PC-3 (cell line): ENCODE measurements around the gene ASB13. TPM values are rescaled to one million over a fixed set of nuclear protein-coding genes. Genes with fewer than 3 reads are reported as not detected.

ENCODE experiments used
- ATAC-seq: fragments of 200-7000 bp; cut with Tn5 transposase; 2 replicates; pipeline ENCODE4 v1.9.1; 2020; ENCODE audit warnings: mild to moderate bottlenecking, moderate library complexity
- BruUV-seq: library from RNA; stranded (reverse); fragments of 400-500 nt; replicated peaks from 2 replicates; lab custom pipeline; 2021; lab: Mats Ljungman, UMichigan
- CTCF ChIA-PET: fragments of 300-600 bp; sonication (Branson Sonifier 250); formaldehyde crosslinking; loops from one replicate; lab custom pipeline; 2022; ENCODE audit warnings: antibody characterized with exemption; lab: Charles Lee
- POLR2A ChIA-PET: fragments of 300-600 bp; sonication (Branson Sonifier 250); formaldehyde crosslinking; loops from one replicate; lab custom pipeline; 2022; ENCODE audit warnings: antibody characterized with exemption; ENCODE audit not compliant: unreplicated experiment; lab: Charles Lee
- DNase-seq: peaks from one replicate; pipeline ENCODE4 v3.0.0-alpha.2; 2015
- H2AFZ ChIP-seq: fragments of 300-600 bp; sonication (generic); 2 replicates; pipeline ENCODE4 v1.6.0; 2016; ENCODE audit warnings: antibody characterized with exemption, low read length
- H3F3A ChIP-seq: fragments of 300-600 bp; sonication (generic); one replicate; pipeline ENCODE4 v1.6.0; 2017; ENCODE audit warnings: antibody characterized with exemption, low read length, control low read depth, mild to moderate bottlenecking; ENCODE audit not compliant: unreplicated experiment
- H3K27ac ChIP-seq: fragments of 300-600 bp; sonication (generic); 2 replicates; pipeline ENCODE4 v1.5.1; 2016; ENCODE audit warnings: mild to moderate bottlenecking, low read length
- H3K27me3 ChIP-seq: fragments of 300-600 bp; sonication (generic); 2 replicates; pipeline ENCODE4 v1.6.1; 2016; ENCODE audit warnings: low read length, mixed read lengths
- H3K36me3 ChIP-seq: fragments of 300-600 bp; sonication (generic); 2 replicates; pipeline ENCODE4 v1.6.1; 2016; ENCODE audit warnings: low read depth, mixed run types, low read length, mixed read lengths
- H3K4me1 ChIP-seq: fragments of 300-600 bp; sonication (generic); 2 replicates; pipeline ENCODE4 v1.5.1; 2016; ENCODE audit warnings: low read length; ENCODE audit not compliant: insufficient read depth
- H3K4me2 ChIP-seq: fragments of 300-600 bp; sonication (generic); 2 replicates; pipeline ENCODE4 v1.6.0; 2016; ENCODE audit warnings: low read length
- H3K4me3 ChIP-seq: fragments of 300-600 bp; sonication (generic); 2 replicates; pipeline ENCODE4 v1.5.1; 2016; ENCODE audit warnings: mild to moderate bottlenecking, low read length, mixed read lengths
- H3K79me2 ChIP-seq: fragments of 300-600 bp; sonication (generic); 2 replicates; pipeline ENCODE4 v1.6.1; 2017; ENCODE audit warnings: low read length, mixed read lengths
- H3K9ac ChIP-seq: fragments of 300-600 bp; sonication (generic); 2 replicates; pipeline ENCODE4 v1.6.0; 2016; ENCODE audit warnings: mild to moderate bottlenecking, low read length
- H3K9me2 ChIP-seq: fragments of 300-600 bp; sonication (generic); replicated peaks from 2 replicates; pipeline ENCODE4 v1.6.1; 2016; ENCODE audit warnings: mixed run types, low read length, mixed read lengths
- H3K9me3 ChIP-seq: fragments of 300-600 bp; sonication (generic); 2 replicates; pipeline ENCODE4 v1.6.1; 2016; ENCODE audit warnings: low read length, mixed read lengths
- H4K20me1 ChIP-seq: fragments of 300-600 bp; sonication (generic); 2 replicates; pipeline ENCODE4 v1.6.1; 2016; ENCODE audit warnings: low read length, mixed read lengths
- EZH2 ChIP-seq: fragments of 300-600 bp; sonication (generic); IDR thresholded peaks from one replicate; pipeline ENCODE4 v1.6.1; 2017; ENCODE audit warnings: antibody characterized with exemption, mild to moderate bottlenecking, low read length; ENCODE audit not compliant: unreplicated experiment
- EZH2phosphoT487 ChIP-seq: fragments of 300-600 bp; sonication (generic); IDR thresholded peaks from 2 replicates; pipeline ENCODE4 v1.6.1; 2018; ENCODE audit warnings: mild to moderate bottlenecking, antibody characterized with exemption, low read length, borderline replicate concordance
- intact Hi-C: fragments of 100-400 bp; cut with micrococcal nuclease; formaldehyde crosslinking; loops from 2 replicates; pipeline ENCODE4 v1.9.0; 2023
- total RNA-seq: library from RNA; depleted of rRNA; stranded (reverse); fragments of >200 nt; gene quantifications from 2 replicates; pipeline ENCODE4 v1.2.3, GENCODE V29; 2014
- TF ChIP-seq, protein P1 (sequence below): fragments of 300-600 bp; sonication (generic); conservative IDR thresholded peaks from 2 replicates; pipeline ENCODE4 v1.5.1; 2017; ENCODE audit warnings: antibody characterized with exemption, low read depth, mild to moderate bottlenecking, low read length

Gene ASB13
- total RNA-seq, 1 experiment from 2014 or later = 6.6 TPM

GRCh38 chr10:5629303-5630111 lies 36.9 kb downstream of the ASB13 start:
- peaks cover 11% of the 10 kb centered on the region; the same call in 1 of the 2 replicates for H3K4me1 ChIP-seq
- intact Hi-C loops = no loop called here
- ATAC-seq = peak; percentile 71
- no peaks in the 10 kb centered on the region for H3F3A ChIP-seq
- H3K27ac ChIP-seq = no peak overlapping the region
- no TSS peak for BruUV-seq
- DNase-seq = peak; percentile 73
- no peaks in the 10 kb centered on the region for H3K9me2 ChIP-seq
- H3K4me3 ChIP-seq = 0 out of 2 replicates have a peak overlapping the region, but pooled peaks have one; percentile 31
- H3K9ac ChIP-seq = no peak overlapping the region
- H3K27me3 ChIP-seq = no peaks in the 10 kb centered on the region
- H3K9me3 ChIP-seq = no peaks in the 10 kb centered on the region
- no peaks in the 10 kb centered on the region for H3K79me2 ChIP-seq
- no peaks in the 10 kb centered on the region for H4K20me1 ChIP-seq
- CTCF ChIA-PET = interaction anchor here (0.5 to 0.6 kb wide), 2 partner anchors 158 to 195 kb away, joined by 3 to 4 read pairs; no protein-coding TSS in a partner anchor
- peak overlapping the region; percentile 60 for H3K4me2 ChIP-seq
- TF ChIP-seq, protein P1, sequence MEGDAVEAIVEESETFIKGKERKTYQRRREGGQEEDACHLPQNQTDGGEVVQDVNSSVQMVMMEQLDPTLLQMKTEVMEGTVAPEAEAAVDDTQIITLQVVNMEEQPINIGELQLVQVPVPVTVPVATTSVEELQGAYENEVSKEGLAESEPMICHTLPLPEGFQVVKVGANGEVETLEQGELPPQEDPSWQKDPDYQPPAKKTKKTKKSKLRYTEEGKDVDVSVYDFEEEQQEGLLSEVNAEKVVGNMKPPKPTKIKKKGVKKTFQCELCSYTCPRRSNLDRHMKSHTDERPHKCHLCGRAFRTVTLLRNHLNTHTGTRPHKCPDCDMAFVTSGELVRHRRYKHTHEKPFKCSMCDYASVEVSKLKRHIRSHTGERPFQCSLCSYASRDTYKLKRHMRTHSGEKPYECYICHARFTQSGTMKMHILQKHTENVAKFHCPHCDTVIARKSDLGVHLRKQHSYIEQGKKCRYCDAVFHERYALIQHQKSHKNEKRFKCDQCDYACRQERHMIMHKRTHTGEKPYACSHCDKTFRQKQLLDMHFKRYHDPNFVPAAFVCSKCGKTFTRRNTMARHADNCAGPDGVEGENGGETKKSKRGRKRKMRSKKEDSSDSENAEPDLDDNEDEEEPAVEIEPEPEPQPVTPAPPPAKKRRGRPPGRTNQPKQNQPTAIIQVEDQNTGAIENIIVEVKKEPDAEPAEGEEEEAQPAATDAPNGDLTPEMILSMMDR = peak; percentile 69
- TF ChIP-seq EZH2 (no peak), EZH2phosphoT487 (no peak)
- H3K36me3 ChIP-seq = no peaks in the 10 kb centered on the region
- POLR2A ChIA-PET = interaction anchor here (0.5 to 0.9 kb wide), 3 partner anchors 183 to 1087 kb away, joined by 3 read pairs; no protein-coding TSS in a partner anchor
- H2AFZ ChIP-seq = peak overlapping the region; percentile 57; the same call in 1 of the 2 replicates

GRCh38 chr10:5628451-5629302 lies 37.7 kb downstream of the ASB13 start:
- Histone ChIP-seq H3K4me2 (peak overlapping the region; percentile 60), H3F3A (no peaks in the 10 kb centered on the region), H3K4me3 (peak overlapping the region; percentile 31; the same call in 1 of the 2 replicates), H3K79me2 (no peaks in the 10 kb centered on the region), H3K9me3 (no peaks in the 10 kb centered on the region), H3K36me3 (no peaks in the 10 kb centered on the region), H3K27me3 (no peaks in the 10 kb centered on the region), H3K27ac (no peak overlapping the region), H2AFZ (peak overlapping the region; percentile 57; the same call in 1 of the 2 replicates), H3K9ac (no peak overlapping the region), H3K4me1 (peaks cover 11% of the 10 kb centered on the region; the same call in 1 of the 2 replicates), H3K9me2 (no peaks in the 10 kb centered on the region), H4K20me1 (no peaks in the 10 kb centered on the region)
- TF ChIP-seq, protein P1 = no peak
- TF ChIP-seq EZH2phosphoT487 = no peak
- no peak for TF ChIP-seq EZH2
- CTCF ChIA-PET = no interaction called here
- intact Hi-C loops = no loop called here
- ATAC-seq = peak; percentile 57
- no TSS peak for BruUV-seq
- peak; percentile 29 for DNase-seq
- POLR2A ChIA-PET = interaction anchor here (0.5 to 0.9 kb wide), 2 partner anchors 182 to 1086 kb away, joined by 3 read pairs; no protein-coding TSS in a partner anchor
